LNCAP (cell line): ENCODE data around the gene SSTR3.

Source experiments
- TF ChIP-seq, protein P1 (sequence below): fragments of 450-650 bp; IDR thresholded peaks from 2 replicates; pipeline ENCODE4 v1.5.1; 2017; ENCODE audit warnings: mild to moderate bottlenecking

The SSTR3 gene

GRCh38 chr22:37233751-37234631, 21.7 kb upstream of the SSTR3 start:
- TF ChIP-seq, protein P1, sequence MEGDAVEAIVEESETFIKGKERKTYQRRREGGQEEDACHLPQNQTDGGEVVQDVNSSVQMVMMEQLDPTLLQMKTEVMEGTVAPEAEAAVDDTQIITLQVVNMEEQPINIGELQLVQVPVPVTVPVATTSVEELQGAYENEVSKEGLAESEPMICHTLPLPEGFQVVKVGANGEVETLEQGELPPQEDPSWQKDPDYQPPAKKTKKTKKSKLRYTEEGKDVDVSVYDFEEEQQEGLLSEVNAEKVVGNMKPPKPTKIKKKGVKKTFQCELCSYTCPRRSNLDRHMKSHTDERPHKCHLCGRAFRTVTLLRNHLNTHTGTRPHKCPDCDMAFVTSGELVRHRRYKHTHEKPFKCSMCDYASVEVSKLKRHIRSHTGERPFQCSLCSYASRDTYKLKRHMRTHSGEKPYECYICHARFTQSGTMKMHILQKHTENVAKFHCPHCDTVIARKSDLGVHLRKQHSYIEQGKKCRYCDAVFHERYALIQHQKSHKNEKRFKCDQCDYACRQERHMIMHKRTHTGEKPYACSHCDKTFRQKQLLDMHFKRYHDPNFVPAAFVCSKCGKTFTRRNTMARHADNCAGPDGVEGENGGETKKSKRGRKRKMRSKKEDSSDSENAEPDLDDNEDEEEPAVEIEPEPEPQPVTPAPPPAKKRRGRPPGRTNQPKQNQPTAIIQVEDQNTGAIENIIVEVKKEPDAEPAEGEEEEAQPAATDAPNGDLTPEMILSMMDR, result no peak

GRCh38 chr22:37232140-37232998, 20.1 kb upstream of the SSTR3 start:
- TF ChIP-seq, protein P1, result no peak

- TF ChIP-seq, protein P1, result no peak
Observed at GRCh38 chr22:37231406-37232139, 19.3 kb upstream of the SSTR3 start.

DNA sequence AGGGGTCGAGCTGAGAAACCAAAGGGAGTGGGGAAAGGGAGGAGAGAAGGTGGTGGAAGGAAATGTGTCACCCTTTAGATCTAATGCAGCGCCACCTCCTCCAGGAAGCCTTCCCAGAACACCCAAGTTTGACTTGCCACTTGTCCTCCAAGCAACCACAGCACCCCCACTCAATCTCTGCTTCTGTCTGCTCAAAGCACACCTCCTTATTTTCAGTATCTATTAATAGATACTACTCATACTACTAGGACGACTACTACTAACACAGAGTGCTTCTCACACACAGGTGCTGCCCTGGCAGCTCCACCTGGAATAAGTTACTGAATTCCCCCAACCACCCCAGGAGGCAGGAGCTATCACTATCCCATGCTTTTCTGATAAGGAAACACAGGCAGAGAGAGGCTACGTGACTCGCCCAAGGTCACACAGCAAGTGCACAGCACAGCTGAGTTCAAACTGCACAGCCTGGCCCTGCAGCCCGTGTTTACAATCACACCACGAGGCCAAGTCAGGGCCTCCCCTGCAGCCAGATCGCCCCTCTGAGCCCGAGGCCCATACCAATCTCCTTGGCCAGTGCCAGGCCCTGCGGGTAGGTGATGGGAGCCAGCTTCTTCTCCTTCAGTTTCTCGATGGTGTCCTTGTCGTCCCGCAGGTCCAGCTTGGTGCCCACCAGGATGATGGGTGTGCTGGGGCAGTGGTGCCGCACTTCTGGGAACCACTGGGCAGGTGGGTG, 18.6 kb upstream of the SSTR3 start:
- TF ChIP-seq, protein P1, result no peak

DNA sequence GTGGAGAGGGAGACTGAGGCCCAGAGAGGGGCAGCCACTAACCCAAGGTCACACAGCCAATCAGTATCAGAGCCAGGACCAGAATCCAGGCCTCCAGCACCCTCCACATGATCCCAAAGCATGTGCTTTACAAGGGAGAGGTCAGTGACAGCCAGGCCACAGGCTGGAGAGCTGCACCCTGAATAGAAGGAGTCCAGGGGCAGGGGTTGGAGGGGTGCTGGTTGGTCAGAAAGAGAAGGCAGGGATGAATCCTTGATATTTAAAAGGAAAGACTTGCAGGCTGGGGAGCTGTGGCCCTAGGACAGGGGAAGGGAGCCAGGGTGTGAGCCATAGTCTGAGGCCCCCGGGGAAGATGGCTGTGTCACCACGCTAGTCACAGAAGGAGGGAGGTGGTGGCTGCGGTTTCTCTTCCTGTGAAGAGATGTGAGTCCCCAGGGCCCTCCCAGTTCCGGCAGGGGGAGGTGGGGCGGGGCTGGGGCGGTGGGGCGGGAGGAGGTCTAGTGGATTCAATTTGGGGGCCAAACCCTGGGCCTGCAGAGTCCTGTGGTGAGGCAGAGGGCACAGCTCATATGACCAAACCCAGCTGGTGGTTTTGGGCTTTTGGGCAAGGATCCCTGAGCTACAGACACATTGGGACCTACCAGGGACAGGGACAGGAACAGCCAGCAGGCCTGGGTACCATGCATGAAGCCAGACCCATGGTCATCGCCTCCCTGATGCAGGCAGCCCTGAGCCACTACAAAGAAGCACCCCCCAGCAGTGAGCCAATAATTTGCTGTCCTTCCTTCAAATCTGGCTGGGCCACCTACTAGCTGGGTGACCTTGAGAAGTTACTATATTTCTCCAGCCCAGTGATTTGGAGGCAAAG, 17.8 kb upstream of the SSTR3 start:
- TF ChIP-seq, protein P1, result no peak

DNA sequence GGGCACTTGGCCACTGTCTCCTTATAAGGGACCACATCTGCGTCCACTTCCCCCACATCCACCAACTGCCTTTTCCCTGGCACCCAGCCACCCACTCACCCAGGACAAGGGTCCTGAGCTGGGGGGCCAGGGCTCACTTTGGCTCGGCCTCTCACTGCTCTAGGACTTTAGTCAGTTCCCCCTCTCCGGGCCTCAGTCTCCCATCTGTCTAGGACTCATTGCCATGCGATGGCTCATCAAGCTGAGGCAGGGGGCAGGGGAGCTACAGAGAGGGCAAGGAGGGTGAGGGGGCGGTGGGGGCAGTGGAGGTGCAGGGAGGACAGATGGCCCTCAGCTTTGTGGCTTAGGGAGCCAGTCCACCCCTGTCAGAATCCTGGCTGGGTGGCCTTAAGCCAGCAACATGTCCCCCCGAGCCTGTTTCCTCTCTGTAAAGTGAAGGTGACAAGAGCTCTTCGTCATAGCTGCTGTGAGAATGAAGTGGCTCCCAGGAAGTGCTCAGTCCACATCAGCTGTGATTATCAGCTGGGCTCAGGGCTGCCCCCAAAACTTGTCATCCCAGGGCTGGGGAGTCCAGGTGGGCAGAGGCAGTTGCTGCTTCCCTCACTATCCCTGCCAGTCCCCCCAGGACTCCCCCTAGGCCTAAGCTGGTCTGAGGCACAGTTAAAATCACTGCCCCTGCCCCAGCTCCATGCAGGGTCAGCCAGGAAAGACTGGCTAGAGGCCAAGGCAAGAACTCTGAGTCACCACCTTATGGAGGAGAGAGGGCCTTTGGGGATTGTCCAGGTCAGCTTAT, 16.9 kb upstream of the SSTR3 start:
- TF ChIP-seq, protein P1, result no peak
